Activated T-cell treated with anti-CD3 and anti-CD28 coated beads, Interleukin-2, amount 50 U/mL, for 72 hours (primary cell): ENCODE measurements around the gene AQP3. TPM values are rescaled to one million over a fixed set of nuclear protein-coding genes. Genes with fewer than 3 reads are reported as not detected.

Source experiments
- ATAC-seq, 2 donors: fragments of 150-1000 bp; cut with Tn5 transposase; replicated peaks in 1 of 2; 2 replicates each; pipeline ENCODE4 v1.10.0; 2021; ENCODE audit warnings: moderate library complexity in 2 of 2, mild to moderate bottlenecking in 1 of 2
- DNase-seq, 2 donors: peaks; one replicate each; pipeline ENCODE4 v3.0.0; 2021 to 2022; ENCODE audit warnings: mixed read lengths in 1 of 2
- H3K27ac Mint-ChIP-seq: one replicate; pipeline ENCODE4 v1.8.0; 2022; ENCODE audit warnings: mild to moderate bottlenecking, moderate library complexity, mixed read lengths
- H3K27me3 Mint-ChIP-seq: one replicate; pipeline ENCODE4 v1.8.0; 2022; ENCODE audit warnings: low read depth, mixed read lengths
- H3K36me3 Mint-ChIP-seq, 2 donors: one replicate each; pipeline ENCODE4 v1.8.0; 2022; ENCODE audit warnings: mixed read lengths in 2 of 2, mild to moderate bottlenecking in 1 of 2; ENCODE audit not compliant: insufficient read depth in 2 of 2
- H3K4me1 Mint-ChIP-seq: one replicate; pipeline ENCODE4 v1.8.0; 2022; ENCODE audit warnings: low read depth, mixed read lengths
- H3K4me3 Mint-ChIP-seq, 2 donors: one replicate each; pipeline ENCODE4 v1.8.0; 2022; ENCODE audit warnings: mild to moderate bottlenecking in 2 of 2, mixed read lengths in 2 of 2, moderate library complexity in 2 of 2
- H3K9me3 Mint-ChIP-seq, 2 donors: one replicate each; pipeline ENCODE4 v1.8.0; 2022; ENCODE audit warnings: mixed read lengths in 2 of 2
- total RNA-seq, 2 donors: library from RNA; stranded (reverse); gene quantifications; one replicate each; pipeline ENCODE4 v1.2.3, GENCODE V29; 2022

AQP3 gene
- total RNA-seq, 2 donors from 2014 or later, result 12.0 to 17.8 TPM

GRCh38 chr9:33443464-33444154 is 3.8 kb downstream of the AQP3 start:
- no peak overlapping the region for H3K4me3 Mint-ChIP-seq
- DNase-seq (no peak), ATAC-seq (no peak)
- no peaks in the 10 kb centered on the region for H3K27me3 Mint-ChIP-seq
- H3K27ac Mint-ChIP-seq, result no peak overlapping the region
- H3K4me1 Mint-ChIP-seq, result peaks cover 40% of the 10 kb centered on the region
- no peaks in the 10 kb centered on the region for H3K9me3 Mint-ChIP-seq
- no peaks in the 10 kb centered on the region for H3K36me3 Mint-ChIP-seq

- Mint-ChIP-seq H3K4me3 (no peak overlapping the region), H3K27ac (no peak overlapping the region), H3K4me1 (peaks cover 34% of the 10 kb centered on the region), H3K27me3 (no peaks in the 10 kb centered on the region), H3K36me3 (no peaks in the 10 kb centered on the region), H3K9me3 (no peaks in the 10 kb centered on the region)
- DNase-seq (no peak), ATAC-seq (no peak)
Observed at GRCh38 chr9:33443047-33443446, 4.3 kb downstream of the AQP3 start.

GRCh38 chr9:33442125-33442524 is 5.3 kb downstream of the AQP3 start:
- peaks cover 27% of the 10 kb centered on the region for H3K4me1 Mint-ChIP-seq

GRCh38 chr9:33440609-33441008 is 6.8 kb downstream of the AQP3 start:
- Mint-ChIP-seq H3K27ac (no peak overlapping the region), H3K4me3 (no peak overlapping the region), H3K9me3 (no peaks in the 10 kb centered on the region), H3K27me3 (no peaks in the 10 kb centered on the region), H3K36me3 (no peaks in the 10 kb centered on the region), H3K4me1 (peaks cover 12% of the 10 kb centered on the region)
- ATAC-seq (no peak), DNase-seq (no peak)

More at GRCh38 chr9:33442125-33442524, 5.3 kb downstream of the AQP3 start:
- no peak overlapping the region for H3K4me3 Mint-ChIP-seq
- no peaks in the 10 kb centered on the region for H3K36me3 Mint-ChIP-seq
- DNase-seq, result no peak
- no peak for ATAC-seq
- H3K27me3 Mint-ChIP-seq, result no peaks in the 10 kb centered on the region
- H3K27ac Mint-ChIP-seq, result no peak overlapping the region
- H3K9me3 Mint-ChIP-seq, result no peaks in the 10 kb centered on the region

- Mint-ChIP-seq H3K27me3 (no peaks in the 10 kb centered on the region), H3K9me3 (no peaks in the 10 kb centered on the region), H3K4me3 (no peak overlapping the region), H3K27ac (no peak overlapping the region), H3K4me1 (peaks cover 8% of the 10 kb centered on the region), H3K36me3 (no peaks in the 10 kb centered on the region)
- DNase-seq (no peak), ATAC-seq (no peak)
Observed at GRCh38 chr9:33440204-33440603, 7.2 kb downstream of the AQP3 start.

GRCh38 chr9:33439731-33440130 is 7.7 kb downstream of the AQP3 start:
- peaks cover 3% of the 10 kb centered on the region for H3K4me1 Mint-ChIP-seq
- DNase-seq (no peak), ATAC-seq (no peak)
- no peaks in the 10 kb centered on the region for H3K9me3 Mint-ChIP-seq
- no peaks in the 10 kb centered on the region for H3K27me3 Mint-ChIP-seq
- no peak overlapping the region for H3K27ac Mint-ChIP-seq
- H3K36me3 Mint-ChIP-seq, result no peaks in the 10 kb centered on the region
- no peak overlapping the region for H3K4me3 Mint-ChIP-seq

GRCh38 chr9:33438926-33439680 is 8.3 kb downstream of the AQP3 start:
- no peak for ATAC-seq
- no peaks in the 10 kb centered on the region for H3K36me3 Mint-ChIP-seq
- DNase-seq, result no peak
- H3K27me3 Mint-ChIP-seq, result no peaks in the 10 kb centered on the region
- H3K4me1 Mint-ChIP-seq, result no peaks in the 10 kb centered on the region
- no peak overlapping the region for H3K4me3 Mint-ChIP-seq
- H3K27ac Mint-ChIP-seq, result no peak overlapping the region
- H3K9me3 Mint-ChIP-seq, result no peaks in the 10 kb centered on the region

- no peaks in the 10 kb centered on the region for H3K9me3 Mint-ChIP-seq
- no peak for DNase-seq
- no peak overlapping the region for H3K27ac Mint-ChIP-seq
- no peak for ATAC-seq
- no peaks in the 10 kb centered on the region for H3K4me1 Mint-ChIP-seq
- H3K36me3 Mint-ChIP-seq, result no peaks in the 10 kb centered on the region
- H3K27me3 Mint-ChIP-seq, result no peaks in the 10 kb centered on the region
- no peak overlapping the region for H3K4me3 Mint-ChIP-seq
Observed at GRCh38 chr9:33437898-33438297, 9.5 kb downstream of the AQP3 start.

GRCh38 chr9:33437205-33437604 is 10.2 kb downstream of the AQP3 start:
- no peak overlapping the region for H3K4me3 Mint-ChIP-seq
- H3K27ac Mint-ChIP-seq, result no peak overlapping the region
- H3K36me3 Mint-ChIP-seq, result no peaks in the 10 kb centered on the region
- DNase-seq, result no peak
- no peak for ATAC-seq
- no peaks in the 10 kb centered on the region for H3K4me1 Mint-ChIP-seq
- no peaks in the 10 kb centered on the region for H3K9me3 Mint-ChIP-seq
- H3K27me3 Mint-ChIP-seq, result no peaks in the 10 kb centered on the region

- Mint-ChIP-seq H3K9me3 (no peaks in the 10 kb centered on the region), H3K27ac (no peak overlapping the region), H3K27me3 (no peaks in the 10 kb centered on the region), H3K4me3 (no peak overlapping the region), H3K4me1 (peaks cover 3% of the 10 kb centered on the region), H3K36me3 (no peaks in the 10 kb centered on the region)
- ATAC-seq (no peak), DNase-seq (no peak)
Observed at GRCh38 chr9:33436445-33436844, 10.9 kb downstream of the AQP3 start.

GRCh38 chr9:33435821-33436277 is 11.5 kb downstream of the AQP3 start:
- Mint-ChIP-seq H3K4me3 (no peak overlapping the region), H3K27me3 (no peaks in the 10 kb centered on the region), H3K36me3 (no peaks in the 10 kb centered on the region), H3K4me1 (peaks cover 9% of the 10 kb centered on the region), H3K9me3 (no peaks in the 10 kb centered on the region), H3K27ac (no peak overlapping the region)
- no peak for DNase-seq
- ATAC-seq, result no peak

GRCh38 chr9:33434317-33435105 is 12.9 kb downstream of the AQP3 start:
- no peaks in the 10 kb centered on the region for H3K27me3 Mint-ChIP-seq
- peaks cover 17% of the 10 kb centered on the region for H3K4me1 Mint-ChIP-seq
- H3K4me3 Mint-ChIP-seq, result no peak overlapping the region
- DNase-seq (no peak), ATAC-seq (no peak)
- no peaks in the 10 kb centered on the region for H3K36me3 Mint-ChIP-seq
- H3K27ac Mint-ChIP-seq, result no peak overlapping the region
- no peaks in the 10 kb centered on the region for H3K9me3 Mint-ChIP-seq

- no peaks in the 10 kb centered on the region for H3K9me3 Mint-ChIP-seq
- peaks cover 17% of the 10 kb centered on the region for H3K4me1 Mint-ChIP-seq
- H3K27me3 Mint-ChIP-seq, result no peaks in the 10 kb centered on the region
- H3K27ac Mint-ChIP-seq, result no peak overlapping the region
- no peak for DNase-seq
- no peak overlapping the region for H3K4me3 Mint-ChIP-seq
- H3K36me3 Mint-ChIP-seq, result no peaks in the 10 kb centered on the region
- no peak for ATAC-seq
Observed at GRCh38 chr9:33433871-33434270, 13.5 kb downstream of the AQP3 start.
